Right cardiac atrium (tissue), 5 donors: ENCODE data around the gene ADGRB2. TPM values are rescaled to one million over a fixed set of nuclear protein-coding genes. Genes with fewer than 3 reads are reported as not detected.

Experiments
- ATAC-seq, 2 donors: fragments of 200-7000 bp; cut with Tn5 transposase; one replicate each; pipeline versions ENCODE4 v1.8.0 to v1.9.1; 2020; ENCODE audit warnings: moderate library complexity in 2 of 2, mild to moderate bottlenecking in 1 of 2
- DNase-seq, 3 donors: peaks; one replicate each; pipeline ENCODE4 v3.0.0-alpha.2; 2020
- H3K27ac ChIP-seq: one replicate; pipeline ENCODE4 v1.5.1; 2013; ENCODE audit warnings: mild to moderate bottlenecking, low read length, control low read depth, moderate library complexity
- H3K27me3 ChIP-seq: one replicate; pipeline ENCODE4 v1.6.1; 2013; ENCODE audit not compliant: control insufficient read depth, insufficient read depth
- H3K4me1 ChIP-seq: one replicate; pipeline ENCODE4 v1.6.1; 2013; ENCODE audit warnings: low read length; ENCODE audit not compliant: control insufficient read depth, insufficient read depth
- H3K4me3 ChIP-seq: one replicate; pipeline ENCODE4 v1.5.1; 2013; ENCODE audit warnings: low read length, control low read depth
- H3K9me3 ChIP-seq: one replicate; pipeline ENCODE4 v1.6.1; 2013; ENCODE audit warnings: low read length; ENCODE audit not compliant: control insufficient read depth
- WGBS: extraction: QIAGEN DNeasy Blood & Tissue Kit; methylation state at CpG from one replicate; pipeline ENCODE4 v1.1.7; 2013; 5-methylcytosine and 5-hydroxymethylcytosine counted together
- intact Hi-C, 4 donors: fragments of 100-400 bp; cut with DNase I; formaldehyde crosslinking; loops; one replicate each; pipeline versions ENCODE4 v1.11.0 to v1.14.0; 2022 to 2023
- polyA plus RNA-seq: library from polyadenylated mRNA; stranded (reverse); fragments of 200-250 nt; gene quantifications from one replicate; pipeline ENCODE4 v1.2.3, GENCODE V29; 2013
- total RNA-seq, 4 donors: library from RNA; stranded (reverse); fragmentation: NEBNext Ultra II Directional; extraction: Animal tissue kit (Norgen Biotek cat#: 25700); gene quantifications; one replicate each; pipeline ENCODE4 v1.2.1, GENCODE V29; 2021
- donor health status: healthy with polysubstance abuse.
- donor health status: DM: no; HTN: yes; CAD: no.
- donor health status: DM: no; HTN: no; CAD: no.
- donor health status: DM: no; HTN: yes; CAD: no; lungs with severe emphysema.
- donor health status: DM: yes; HTN: yes; CAD: no.

Gene ADGRB2
- total and polyA plus RNA-seq, 5 donors: 11.8 to 18.2 (median 13.8) TPM

DNA sequence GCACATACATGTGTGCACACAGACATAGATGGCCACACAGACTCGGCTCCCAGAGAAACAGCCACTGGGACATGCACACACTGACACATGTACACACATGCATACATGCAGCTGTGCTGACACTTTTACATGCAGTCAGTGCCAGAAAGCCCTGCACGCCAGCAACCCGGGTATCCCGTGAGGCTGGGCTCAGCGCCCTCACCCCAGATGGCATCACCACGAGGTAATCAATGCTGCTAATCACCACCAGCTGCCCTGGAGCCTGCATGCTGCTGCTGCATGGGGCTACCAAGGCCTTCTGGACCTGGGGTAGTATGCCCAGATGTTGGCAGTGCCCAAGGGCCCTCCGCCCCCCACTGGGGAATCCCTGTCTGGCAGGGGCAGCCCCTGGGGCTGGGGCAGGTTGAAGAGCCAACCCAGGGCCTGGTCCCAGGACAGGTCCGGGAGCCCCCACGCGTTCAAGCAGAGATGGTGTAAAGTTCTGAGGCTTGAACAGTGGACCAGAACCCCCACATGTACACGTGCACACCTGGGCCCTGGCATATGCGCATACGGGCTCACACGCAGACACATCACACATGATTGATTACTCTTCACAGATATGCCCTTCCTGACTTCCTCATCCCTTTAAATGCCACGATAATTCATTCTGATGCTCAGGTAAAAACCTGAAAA lies 57.6 kb downstream of the ADGRB2 start:
- 84% methylated on average over 15 of the region's 15 CpGs for WGBS
- H3K27ac ChIP-seq: no peak overlapping the region
- no peaks in the 10 kb centered on the region for H3K9me3 ChIP-seq
- peaks cover 7% of the 10 kb centered on the region for H3K4me1 ChIP-seq
- H3K27me3 ChIP-seq: no peaks in the 10 kb centered on the region
- no peak overlapping the region for H3K4me3 ChIP-seq
- peak in 2 of 3 donors; percentile 55 to 64 for DNase-seq
- ATAC-seq: no peak
- intact Hi-C loops: loop anchor here in 2 of 4 donors (5.0 kb wide), 1 partner anchor 39 kb away; no protein-coding TSS in a partner anchor

DNA sequence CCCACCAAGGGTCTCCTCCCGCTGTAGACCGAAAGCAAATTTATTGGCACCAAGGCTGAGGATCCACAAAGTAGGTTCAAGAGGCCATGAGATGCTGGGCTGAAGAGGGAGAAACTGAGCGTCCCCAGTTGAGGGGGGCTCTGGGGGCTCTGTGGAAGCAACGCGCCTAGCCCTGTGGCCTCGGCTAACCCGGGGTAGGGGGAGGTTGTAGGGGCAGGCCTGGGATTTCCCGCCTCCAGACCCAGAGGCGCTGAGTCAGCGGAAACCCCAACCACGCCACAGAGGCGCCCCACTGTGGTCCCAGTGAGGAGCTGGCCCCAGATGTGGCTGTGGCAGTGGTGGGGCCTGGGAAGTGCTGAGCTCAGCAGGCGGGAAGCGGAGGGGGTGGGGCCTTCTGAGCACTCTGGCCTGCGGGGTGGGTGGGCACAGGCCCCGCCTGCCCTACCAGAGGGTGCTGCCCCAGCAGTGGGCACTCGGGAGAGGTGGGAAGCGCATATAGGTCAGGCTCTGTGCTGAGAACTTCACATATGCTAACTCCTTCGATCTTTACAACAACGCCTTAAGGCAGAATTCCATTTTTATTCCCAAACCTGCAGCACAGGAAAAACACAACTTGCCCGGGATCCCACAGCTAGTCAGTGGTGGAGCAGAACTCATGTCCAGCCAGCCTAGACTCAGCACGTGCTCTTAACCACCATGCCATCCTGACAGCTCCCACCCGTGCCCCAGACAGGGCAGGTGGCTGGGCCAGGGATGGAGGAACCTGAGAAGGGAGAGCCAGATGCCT lies 58.9 kb downstream of the ADGRB2 start:
- ATAC-seq (peak; percentile 49 to 52), DNase-seq (peak; percentile 72 to 89 (median 89))
- 35% methylated on average over 23 of the region's 23 CpGs for WGBS
- H3K9me3 ChIP-seq: no peaks in the 10 kb centered on the region
- intact Hi-C loops: loop anchor here in 2 of 4 donors (5.0 kb wide), 1 partner anchor 38 kb away; no protein-coding TSS in a partner anchor
- peak overlapping the region; percentile 32 for H3K27ac ChIP-seq
- no peaks in the 10 kb centered on the region for H3K27me3 ChIP-seq
- peak overlapping the region; percentile 4 for H3K4me3 ChIP-seq
- peaks cover 13% of the 10 kb centered on the region for H3K4me1 ChIP-seq

DNA sequence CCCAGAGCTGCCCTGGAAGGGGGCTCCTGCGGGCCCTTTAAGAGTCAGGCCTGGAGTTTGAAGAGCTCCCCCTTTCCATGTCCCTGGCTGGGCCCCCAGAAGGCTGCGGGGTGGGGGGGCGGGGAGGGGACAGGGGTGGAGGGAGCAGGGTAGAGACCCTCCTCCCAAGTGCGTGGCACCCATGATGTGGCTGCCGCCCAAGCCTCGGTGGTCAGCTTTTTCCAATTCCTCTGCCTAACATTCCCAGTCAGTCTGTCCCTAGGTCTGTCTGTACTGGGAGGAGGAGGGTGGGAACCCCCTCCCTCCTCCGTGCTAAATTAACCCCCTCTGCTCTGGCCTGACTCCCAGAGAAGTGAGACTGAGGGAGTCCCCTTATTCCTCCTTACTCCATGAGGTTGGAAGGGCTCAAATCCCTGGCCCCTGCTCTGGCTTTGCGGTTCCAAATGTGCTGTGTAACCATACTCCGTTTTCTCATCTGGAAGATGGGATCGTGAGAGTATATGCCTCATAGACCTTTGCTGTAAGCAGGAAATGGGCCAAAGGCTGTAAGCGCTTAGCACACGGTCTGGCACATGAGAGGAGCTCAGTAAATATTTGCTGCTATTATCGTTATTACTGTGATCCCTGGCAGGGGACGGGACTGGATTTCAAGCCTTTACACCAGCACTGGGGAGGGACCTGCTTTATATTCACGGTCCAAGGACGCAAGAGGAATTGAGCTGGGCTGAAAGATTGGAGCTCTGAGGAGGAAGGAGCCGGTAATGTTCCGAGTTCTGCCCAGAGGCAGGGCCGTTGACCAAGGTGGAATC lies 59.7 kb downstream of the ADGRB2 start:
- Histone ChIP-seq H3K27ac (peak overlapping the region; percentile 79), H3K9me3 (no peaks in the 10 kb centered on the region), H3K27me3 (no peaks in the 10 kb centered on the region), H3K4me1 (peaks cover 16% of the 10 kb centered on the region), H3K4me3 (peak overlapping the region; percentile 47)
- WGBS: 19% methylated on average over 19 of the region's 19 CpGs
- DNase-seq (peak in 2 of 3 donors; percentile 43 to 71), ATAC-seq (peak; percentile 30 to 51)
- intact Hi-C loops: loop anchor here in 3 of 4 donors (5.0 kb wide), 1 partner anchor 37 kb away; no protein-coding TSS in a partner anchor

DNA sequence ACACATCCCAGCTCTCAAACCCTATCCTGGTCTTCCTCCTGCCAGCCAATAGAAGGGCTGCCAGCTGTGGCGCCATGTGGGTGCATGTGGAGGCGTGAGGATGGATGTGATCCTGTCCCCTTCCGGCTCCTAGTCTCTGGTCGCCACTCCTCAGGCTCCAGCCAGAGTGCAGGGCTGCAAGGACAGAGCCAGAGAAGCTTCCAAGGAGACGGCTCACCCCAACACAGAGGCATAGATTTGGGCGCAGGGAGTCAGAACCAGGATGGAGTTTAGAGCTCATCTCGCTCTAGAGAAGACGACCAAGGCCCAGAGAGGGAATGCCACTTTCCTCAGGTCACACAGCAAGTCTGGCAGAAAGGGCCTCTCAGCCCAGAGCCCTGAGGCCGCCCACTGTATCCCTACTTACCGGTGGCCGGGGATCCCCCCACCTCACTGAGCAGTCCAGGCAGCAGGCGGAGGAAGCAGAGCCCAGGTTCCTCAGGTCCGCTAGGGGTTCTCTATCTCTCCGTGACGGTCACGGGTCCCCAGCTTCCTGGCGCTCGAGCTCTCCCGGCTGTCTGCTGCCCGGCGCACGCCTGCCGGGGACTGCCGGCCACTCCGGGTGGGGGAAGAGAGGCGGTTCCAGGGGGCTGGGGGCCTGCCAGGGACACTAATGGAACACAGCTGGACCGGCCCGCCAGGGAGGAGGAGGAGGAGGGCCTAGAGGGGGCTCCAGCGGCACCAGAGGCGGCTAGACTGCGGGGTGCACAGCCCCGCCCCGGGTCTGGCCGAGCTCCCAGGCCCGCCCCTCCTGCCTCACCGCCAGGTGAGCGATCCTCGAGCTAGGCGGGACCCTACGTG lies 60.5 kb downstream of the ADGRB2 start, which contains the start of gene COL16A1:
Gene COL16A1, minus strand, starts transcription at position 587 of the 840 bp plus-strand sequence. CDS start 1,824 bp downstream, outside the sequence.
- H3K27ac ChIP-seq: peak within 1 kb of the TSS; percentile 79
- DNase-seq (peak; percentile 88 to 96 (median 95)), ATAC-seq (peak; percentile 73 to 84)
- no peaks in the 10 kb centered on the region for H3K9me3 ChIP-seq
- intact Hi-C loops: loop anchor here in 1 of 4 donors (5.0 kb wide), 1 partner anchor 36 kb away; no protein-coding TSS in a partner anchor
- 9% methylated on average over 40 of the region's 40 CpGs for WGBS
- peaks cover 16% of the 10 kb centered on the region for H3K4me1 ChIP-seq
- H3K27me3 ChIP-seq: no peaks in the 10 kb centered on the region
- H3K4me3 ChIP-seq: peak within 1 kb of the TSS; percentile 47

DNA sequence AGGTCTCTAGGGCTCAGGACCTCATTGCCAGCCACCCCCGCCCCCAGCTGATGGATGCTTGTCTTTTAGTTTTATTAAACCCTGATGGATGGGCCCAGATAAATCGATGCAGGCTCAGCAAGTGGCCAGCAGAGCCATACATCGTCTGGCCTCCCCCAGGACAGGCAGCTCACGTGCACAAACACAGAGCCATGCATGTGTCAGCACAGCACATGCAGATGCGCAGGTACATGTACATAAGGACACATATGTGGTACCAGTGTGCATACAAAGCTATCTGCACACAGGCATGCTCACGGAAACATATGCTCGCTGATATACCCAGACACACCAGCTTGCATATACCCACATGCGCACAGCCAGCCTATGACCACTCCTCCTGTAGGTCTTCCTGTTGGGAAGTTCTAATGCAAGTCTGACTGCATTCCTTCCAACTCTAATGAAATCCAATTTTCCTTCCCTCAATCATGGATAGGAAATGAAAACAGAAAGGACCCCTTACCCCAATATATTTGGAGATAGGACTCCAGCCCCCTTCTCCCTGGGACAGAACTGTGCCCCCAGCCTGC lies 61.2 kb downstream of the ADGRB2 start:
- ATAC-seq: no peak
- no peak overlapping the region for H3K27ac ChIP-seq
- 71% methylated on average over 8 of the region's 8 CpGs for WGBS
- no peaks in the 10 kb centered on the region for H3K27me3 ChIP-seq
- peak overlapping the region; percentile 47 for H3K4me3 ChIP-seq
- H3K9me3 ChIP-seq: no peaks in the 10 kb centered on the region
- DNase-seq: peak in 1 of 3 donors; percentile 37
- peaks cover 16% of the 10 kb centered on the region for H3K4me1 ChIP-seq
- intact Hi-C loops: loop anchor here in 1 of 4 donors (5.0 kb wide), 1 partner anchor 36 kb away; no protein-coding TSS in a partner anchor

DNA sequence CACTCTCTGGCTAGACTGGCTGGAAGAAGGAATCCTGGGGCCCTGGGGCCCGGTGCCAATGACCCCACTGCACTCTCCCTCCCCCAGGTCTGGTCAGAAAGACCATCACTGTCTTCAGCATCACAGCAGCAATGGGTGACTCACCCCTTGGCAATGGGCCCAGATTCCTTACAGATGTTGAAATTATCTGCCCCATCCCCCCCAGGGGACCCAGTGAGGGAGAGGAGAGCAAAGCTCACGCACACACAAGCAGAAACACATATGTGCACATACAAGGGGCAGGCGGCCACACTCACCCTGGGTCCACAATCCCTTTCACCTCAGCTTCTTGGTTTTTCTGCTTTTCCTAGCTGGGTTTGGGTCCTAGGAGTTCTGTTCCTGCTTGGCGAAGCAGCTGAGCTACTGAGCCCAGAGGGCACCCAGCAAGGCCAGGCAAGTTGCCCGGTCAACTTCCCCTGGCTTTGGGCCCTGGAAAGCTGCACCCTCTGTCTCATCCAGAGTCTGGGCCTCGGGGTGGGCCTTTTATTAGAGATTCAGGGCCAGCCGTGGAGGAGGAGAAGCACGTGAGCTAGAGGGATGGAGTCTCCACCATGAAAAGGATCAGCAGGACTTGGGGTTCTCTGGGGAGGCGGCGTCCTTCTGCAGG lies 62.9 kb downstream of the ADGRB2 start:
- H3K27me3 ChIP-seq: no peaks in the 10 kb centered on the region
- DNase-seq (peak; percentile 92 to 93 (median 92)), ATAC-seq (peak; percentile 36)
- no peaks in the 10 kb centered on the region for H3K9me3 ChIP-seq
- H3K4me3 ChIP-seq: no peak overlapping the region
- H3K4me1 ChIP-seq: peaks cover 16% of the 10 kb centered on the region
- intact Hi-C loops: loop anchor here in 1 of 4 donors (5.0 kb wide), 1 partner anchor 34 kb away; no protein-coding TSS in a partner anchor
- H3K27ac ChIP-seq: peak overlapping the region; percentile 73
- WGBS: 33% methylated on average over 10 of the region's 10 CpGs

DNA sequence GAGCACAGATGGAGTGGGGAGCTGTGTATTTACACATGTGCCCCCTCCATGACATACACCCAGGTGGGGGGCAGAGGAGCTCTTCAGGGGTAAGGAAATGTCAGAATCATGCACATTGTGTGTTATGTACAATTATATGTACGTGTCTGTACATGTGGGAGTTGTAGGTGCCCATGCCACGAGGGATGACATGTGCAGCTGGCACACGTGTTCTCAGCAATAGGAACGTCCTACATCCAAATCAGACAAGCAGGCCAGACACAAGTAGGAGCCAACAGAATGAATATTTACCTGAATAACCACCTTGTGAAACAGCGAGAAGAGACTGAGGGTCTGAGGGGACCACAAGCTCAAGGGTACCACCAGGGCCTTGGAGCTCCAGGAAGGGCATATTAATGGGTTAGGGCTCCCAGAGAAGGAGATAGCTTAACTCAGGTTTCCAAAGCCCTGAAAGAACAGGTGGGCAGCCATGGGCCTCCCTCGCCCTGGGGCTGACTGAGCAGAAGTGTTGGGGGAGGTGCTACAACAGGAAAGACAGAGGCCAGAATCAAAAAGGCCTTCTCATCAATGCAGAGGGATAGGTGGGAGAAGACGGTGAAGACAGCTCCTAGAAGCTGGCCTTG lies 63.6 kb downstream of the ADGRB2 start:
- Histone ChIP-seq H3K27ac (peak overlapping the region; percentile 73), H3K9me3 (no peaks in the 10 kb centered on the region), H3K4me1 (peaks cover 16% of the 10 kb centered on the region), H3K27me3 (no peaks in the 10 kb centered on the region), H3K4me3 (no peak overlapping the region)
- DNase-seq (peak in 1 of 3 donors; percentile 33), ATAC-seq (no peak)
- intact Hi-C loops: loop anchor here in 1 of 4 donors (5.0 kb wide), 1 partner anchor 33 kb away; no protein-coding TSS in a partner anchor
- 61% methylated on average over 7 of the region's 7 CpGs for WGBS

DNA sequence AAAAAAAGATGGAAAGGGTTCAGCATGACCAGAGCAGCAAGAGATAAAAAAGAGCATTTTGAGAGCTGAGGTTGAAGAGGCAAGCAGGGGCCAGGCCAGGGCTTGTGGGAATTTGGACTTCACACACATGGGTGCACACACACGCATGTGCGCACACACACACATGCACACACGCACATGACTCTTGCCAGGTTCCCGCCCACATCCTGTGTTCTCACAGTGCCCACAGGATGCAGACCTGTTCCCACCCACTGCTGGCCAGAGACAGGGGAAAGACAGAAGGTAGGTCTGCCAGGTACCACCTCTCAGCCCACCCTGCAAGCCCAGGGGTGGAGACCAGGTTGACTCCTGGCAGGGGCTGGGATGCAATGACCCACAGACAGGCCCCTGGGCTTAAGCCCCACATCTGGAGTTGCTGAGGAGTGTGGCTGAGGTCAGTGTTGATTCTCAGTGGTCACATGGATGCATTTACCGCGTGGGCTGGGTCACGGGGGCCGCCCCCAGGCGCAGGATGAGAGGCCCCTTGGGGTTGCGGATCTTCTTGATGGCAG lies 64.7 kb downstream of the ADGRB2 start:
- H3K4me3 ChIP-seq: no peak overlapping the region
- intact Hi-C loops: no loop called here
- H3K9me3 ChIP-seq: no peaks in the 10 kb centered on the region
- peaks cover 16% of the 10 kb centered on the region for H3K4me1 ChIP-seq
- no peaks in the 10 kb centered on the region for H3K27me3 ChIP-seq
- DNase-seq (peak in 1 of 3 donors; percentile 61), ATAC-seq (no peak)
- H3K27ac ChIP-seq: no peak overlapping the region
- 83% methylated on average over 10 of the region's 10 CpGs for WGBS
